ENCODE measurements around the gene REEP6.
A peak's percentile ranks its signal among the peaks of the same experiment; 100 is the strongest.

- peak in 3 of 4 experiments; percentile 23 to 44 (median 33) for TF ChIP-seq CTCF (IDR thresholded peaks at IDR 0.05)
- no peak for TF ChIP-seq POLR2A (IDR thresholded peaks at IDR 0.05)
- no peak for TF ChIP-seq POLR2AphosphoS5 (IDR thresholded peaks at IDR 0.05)
These were observed 25.6 kb upstream of the REEP6 start for GRCh38 chr19:1465191-1466016.
